Astrocyte (in vitro differentiated cells and primary cell): Measurements from ENCODE around the gene NEFH. TPM values are rescaled to one million over a fixed set of nuclear protein-coding genes. Genes with fewer than 3 reads are reported as not detected.

ENCODE experiments used
- DNase-seq: peaks from one replicate; pipeline ENCODE4 v3.0.0-alpha.2; 2010; ENCODE audit warnings: low read depth
- FAIRE-seq: peaks from 2 replicates; lab custom pipeline; 2011; peaks lifted over from hg19 to GRCh38; lab: Jason Lieb, UNC
- H2AFZ ChIP-seq: 2 replicates; pipeline ENCODE4 v1.6.0; 2012; ENCODE audit warnings: low read depth, low read length, inconsistent platforms
- H3K27ac ChIP-seq: 2 replicates; pipeline ENCODE4 v1.5.1; 2011; ENCODE audit warnings: low read depth, low read length, inconsistent platforms
- H3K27me3 ChIP-seq: 2 replicates; pipeline ENCODE4 v1.6.0; 2011; ENCODE audit warnings: low read length, inconsistent platforms; ENCODE audit not compliant: insufficient read depth
- H3K36me3 ChIP-seq: 2 replicates; pipeline ENCODE4 v1.5.1; 2011; ENCODE audit warnings: low read length, inconsistent platforms; ENCODE audit not compliant: insufficient read depth
- H3K4me1 ChIP-seq: 2 replicates; pipeline ENCODE4 v1.5.1; 2011; ENCODE audit warnings: low read length, inconsistent platforms; ENCODE audit not compliant: insufficient read depth
- H3K4me2 ChIP-seq: 2 replicates; pipeline ENCODE4 v1.6.0; 2012; ENCODE audit warnings: low read length, inconsistent platforms
- H3K4me3 ChIP-seq: 2 replicates; pipeline ENCODE4 v1.5.1; 2011; ENCODE audit warnings: low read depth, mild to moderate bottlenecking, low read length, inconsistent platforms; ENCODE audit not compliant: insufficient read depth
- H3K79me2 ChIP-seq: 2 replicates; pipeline ENCODE4 v1.6.0; 2012; ENCODE audit warnings: mild to moderate bottlenecking, low read length, inconsistent platforms; ENCODE audit not compliant: insufficient read depth
- H3K9ac ChIP-seq: 2 replicates; pipeline ENCODE4 v1.6.0; 2012; ENCODE audit warnings: mild to moderate bottlenecking, low read length, inconsistent platforms
- H3K9me3 ChIP-seq: 2 replicates; pipeline ENCODE4 v1.5.1; 2012; ENCODE audit warnings: low read depth, mild to moderate bottlenecking, low read length, inconsistent platforms; ENCODE audit not compliant: insufficient read depth
- H4K20me1 ChIP-seq: 2 replicates; pipeline ENCODE4 v1.6.0; 2012; ENCODE audit warnings: low read length, inconsistent platforms; ENCODE audit not compliant: insufficient read depth
- H3K27ac Mint-ChIP-seq: one replicate; pipeline ENCODE4 v1.8.0; 2021; ENCODE audit warnings: mild to moderate bottlenecking, mixed read lengths; ENCODE audit not compliant: unreplicated experiment
- H3K27me3 Mint-ChIP-seq: one replicate; pipeline ENCODE4 v1.8.0; 2021; ENCODE audit warnings: low read depth, mixed read lengths; ENCODE audit not compliant: unreplicated experiment
- H3K36me3 Mint-ChIP-seq: one replicate; pipeline ENCODE4 v1.8.0; 2021; ENCODE audit warnings: low read depth, mixed read lengths; ENCODE audit not compliant: unreplicated experiment
- H3K4me1 Mint-ChIP-seq: one replicate; pipeline ENCODE4 v1.8.0; 2021; ENCODE audit warnings: low read depth, mixed read lengths; ENCODE audit not compliant: unreplicated experiment
- H3K4me3 Mint-ChIP-seq: one replicate; pipeline ENCODE4 v1.8.0; 2021; ENCODE audit warnings: mild to moderate bottlenecking, moderate library complexity, mixed read lengths; ENCODE audit not compliant: unreplicated experiment
- H3K9me3 Mint-ChIP-seq: one replicate; pipeline ENCODE4 v1.8.0; 2021; ENCODE audit warnings: mild to moderate bottlenecking, mixed read lengths; ENCODE audit not compliant: unreplicated experiment
- CTCF ChIP-seq: IDR thresholded peaks from 2 replicates; pipeline ENCODE4 v1.5.1; 2011; ENCODE audit warnings: low read depth, mild to moderate bottlenecking, inconsistent platforms, low read length, moderate library complexity; ENCODE audit not compliant: insufficient read depth
- EZH2 ChIP-seq: IDR thresholded peaks from 2 replicates; pipeline ENCODE4 v1.6.1; 2012; ENCODE audit warnings: mild to moderate bottlenecking, low read length, inconsistent platforms; ENCODE audit not compliant: insufficient read depth
- total RNA-seq: library from RNA; stranded (reverse); gene quantifications from 2 replicates; pipeline ENCODE4 v1.2.1, GENCODE V29; 2021

NEFH gene
- total RNA-seq, 1 donor from 2014 or later, result 3.1 TPM

DNA sequence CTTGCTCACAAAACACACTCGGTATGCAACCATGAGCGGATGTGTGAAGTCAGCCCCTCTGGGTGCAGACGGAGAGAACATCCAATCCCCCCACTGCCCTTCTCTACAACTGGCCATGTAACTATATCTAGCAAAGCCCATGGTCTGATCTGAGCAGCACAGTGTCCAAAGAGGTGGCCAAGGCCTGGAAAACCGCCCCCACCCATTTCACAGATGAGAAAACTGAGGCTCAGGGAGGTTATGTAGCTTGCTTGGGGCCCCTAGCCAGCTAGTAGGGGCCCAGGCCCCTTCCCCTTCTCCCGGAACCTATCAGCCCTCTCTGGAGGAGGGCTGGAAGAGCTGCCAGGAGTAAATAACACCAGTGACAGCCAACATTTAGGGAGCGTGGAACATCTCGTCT, 15.4 kb upstream of the NEFH start:
- Histone ChIP-seq H3K9me3 (no peaks in the 10 kb centered on the region), H3K4me3 (no peak overlapping the region), H3K9ac (no peak overlapping the region), H3K4me1 (no peaks in the 10 kb centered on the region), H3K27me3 (peaks cover 16% of the 10 kb centered on the region), H2AFZ (no peak overlapping the region), H3K36me3 (no peaks in the 10 kb centered on the region), H3K79me2 (no peaks in the 10 kb centered on the region), H4K20me1 (no peaks in the 10 kb centered on the region), H3K4me2 (no peak overlapping the region), H3K27ac (no peak overlapping the region)
- H3K36me3 Mint-ChIP-seq, result no peaks in the 10 kb centered on the region
- no peak overlapping the region for H3K27ac Mint-ChIP-seq
- TF ChIP-seq EZH2 (no peak), CTCF (no peak)
- peaks cover 31% of the 10 kb centered on the region for H3K27me3 Mint-ChIP-seq
- H3K4me3 Mint-ChIP-seq, result no peak overlapping the region
- FAIRE-seq, result no peak
- no peaks in the 10 kb centered on the region for H3K4me1 Mint-ChIP-seq
- no peaks in the 10 kb centered on the region for H3K9me3 Mint-ChIP-seq
- no peak for DNase-seq

DNA sequence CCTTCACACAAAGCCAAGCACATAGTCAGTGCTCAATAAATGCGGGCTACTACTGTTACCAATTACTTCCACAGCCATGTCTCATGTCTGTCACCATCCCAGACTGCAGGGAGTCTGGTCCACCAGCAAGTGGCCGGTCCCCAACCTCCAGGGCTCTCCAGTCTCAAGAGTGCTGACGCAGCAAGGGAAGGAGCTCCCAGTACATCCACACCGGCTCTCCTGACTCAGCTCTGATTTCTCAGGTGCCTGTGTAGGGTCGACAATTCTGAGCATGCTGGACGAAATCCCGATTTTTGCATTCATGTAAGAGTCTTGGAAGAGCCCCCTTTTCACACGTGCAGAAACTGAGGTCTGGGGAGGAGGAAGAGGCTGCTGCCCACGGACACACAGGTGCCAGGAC, 10.3 kb upstream of the NEFH start:
- H3K4me2 ChIP-seq, result peak overlapping the region; percentile 88
- H3K9ac ChIP-seq, result no peak overlapping the region
- no peak overlapping the region for H3K27ac Mint-ChIP-seq

More for the DNA sequence above, 10.3 kb upstream of the NEFH start:
- peak overlapping the region; percentile 61 for H3K4me3 Mint-ChIP-seq
- Histone ChIP-seq H3K79me2 (no peaks in the 10 kb centered on the region), H3K27me3 (peaks cover 24% of the 10 kb centered on the region), H3K4me1 (peaks cover 5% of the 10 kb centered on the region), H3K27ac (no peak overlapping the region), H3K9me3 (no peaks in the 10 kb centered on the region), H2AFZ (peak overlapping the region; percentile 77), H4K20me1 (no peaks in the 10 kb centered on the region), H3K36me3 (no peaks in the 10 kb centered on the region), H3K4me3 (peak overlapping the region; percentile 44)
- no peak for FAIRE-seq
- DNase-seq, result no peak
- TF ChIP-seq CTCF (no peak), EZH2 (no peak)
- H3K36me3 Mint-ChIP-seq, result peaks cover 2% of the 10 kb centered on the region
- H3K9me3 Mint-ChIP-seq, result no peaks in the 10 kb centered on the region
- H3K4me1 Mint-ChIP-seq, result no peaks in the 10 kb centered on the region
- H3K27me3 Mint-ChIP-seq, result peaks cover 71% of the 10 kb centered on the region
